AG20443 (cell line): Measurements from ENCODE around the gene PHOX2A.
A peak's percentile ranks its signal among the peaks of the same experiment; 100 is the strongest.

Experiments
- DNase-seq: peaks from one replicate; pipeline ENCODE4 v3.0.0; 2012; ENCODE audit warnings: low spot score, mixed read lengths

Gene PHOX2A

DNA sequence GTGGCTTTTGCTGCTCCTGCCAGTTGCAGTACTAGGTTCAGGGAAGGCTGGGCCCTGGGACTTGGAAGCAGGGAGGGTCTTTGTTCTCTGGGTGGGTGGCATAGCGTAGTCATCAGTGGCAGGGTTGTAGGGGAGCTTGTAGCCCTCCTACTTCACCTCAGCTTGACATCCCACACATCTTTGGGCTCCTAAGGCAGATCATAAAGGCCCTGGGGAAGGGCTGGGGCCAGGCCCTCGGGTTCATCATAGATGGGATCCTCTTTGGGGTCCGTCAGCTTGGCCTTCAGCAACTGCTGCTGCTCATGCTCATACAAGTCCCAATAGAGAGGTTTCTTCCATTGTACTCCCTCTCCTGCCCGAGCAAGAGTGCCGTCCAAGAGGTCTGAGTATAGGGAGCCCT is 6.0 kb upstream of the PHOX2A start:
- no peak for DNase-seq

DNA sequence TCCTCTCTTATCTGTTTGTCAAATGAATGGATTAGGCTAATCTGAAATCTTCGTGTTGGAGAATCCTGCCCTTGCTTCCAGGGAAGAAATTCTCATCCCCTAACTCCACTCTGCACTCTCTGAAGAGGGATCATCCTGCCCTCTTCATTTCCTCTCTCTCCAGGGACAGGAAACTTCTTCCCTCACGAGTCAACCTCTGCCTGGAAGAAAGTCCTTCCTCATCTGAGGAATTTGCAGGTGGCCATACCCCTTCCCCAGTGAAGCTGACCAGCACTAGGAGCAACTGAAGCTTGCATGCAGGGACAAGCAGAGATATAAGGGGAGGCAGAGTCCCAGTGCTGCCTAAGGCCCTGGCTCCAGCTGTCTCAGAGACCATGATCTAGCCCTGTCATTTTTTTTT is 3.6 kb upstream of the PHOX2A start:
- DNase-seq = no peak

DNA sequence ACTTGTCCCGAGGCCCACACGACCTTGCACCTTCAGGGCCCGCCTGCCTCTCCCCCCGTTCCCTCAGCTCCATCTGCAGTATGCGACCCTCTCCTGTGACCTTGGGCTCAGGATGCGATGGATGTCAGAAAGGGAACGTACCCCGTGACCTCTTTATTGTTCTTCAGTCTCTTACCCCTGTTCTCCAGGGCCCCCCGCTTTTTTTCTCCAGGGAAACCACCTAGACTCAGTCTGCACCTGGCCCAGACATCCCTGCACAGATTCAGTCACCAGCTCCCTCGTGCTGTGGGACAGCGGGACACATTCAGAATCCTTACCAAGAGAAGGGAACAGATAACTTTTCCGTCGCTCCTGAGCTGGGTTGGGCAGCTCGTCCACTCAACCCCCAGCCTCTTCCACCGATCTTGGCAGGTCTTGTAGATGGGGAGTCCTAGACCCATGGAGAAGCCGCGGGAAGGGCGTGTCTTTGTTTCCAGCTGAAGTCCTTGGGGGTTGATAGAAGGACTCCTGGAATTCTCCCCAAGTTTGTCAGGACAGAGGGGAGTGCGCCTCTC is 1.4 kb upstream of the PHOX2A start:
- DNase-seq = no peak

DNA sequence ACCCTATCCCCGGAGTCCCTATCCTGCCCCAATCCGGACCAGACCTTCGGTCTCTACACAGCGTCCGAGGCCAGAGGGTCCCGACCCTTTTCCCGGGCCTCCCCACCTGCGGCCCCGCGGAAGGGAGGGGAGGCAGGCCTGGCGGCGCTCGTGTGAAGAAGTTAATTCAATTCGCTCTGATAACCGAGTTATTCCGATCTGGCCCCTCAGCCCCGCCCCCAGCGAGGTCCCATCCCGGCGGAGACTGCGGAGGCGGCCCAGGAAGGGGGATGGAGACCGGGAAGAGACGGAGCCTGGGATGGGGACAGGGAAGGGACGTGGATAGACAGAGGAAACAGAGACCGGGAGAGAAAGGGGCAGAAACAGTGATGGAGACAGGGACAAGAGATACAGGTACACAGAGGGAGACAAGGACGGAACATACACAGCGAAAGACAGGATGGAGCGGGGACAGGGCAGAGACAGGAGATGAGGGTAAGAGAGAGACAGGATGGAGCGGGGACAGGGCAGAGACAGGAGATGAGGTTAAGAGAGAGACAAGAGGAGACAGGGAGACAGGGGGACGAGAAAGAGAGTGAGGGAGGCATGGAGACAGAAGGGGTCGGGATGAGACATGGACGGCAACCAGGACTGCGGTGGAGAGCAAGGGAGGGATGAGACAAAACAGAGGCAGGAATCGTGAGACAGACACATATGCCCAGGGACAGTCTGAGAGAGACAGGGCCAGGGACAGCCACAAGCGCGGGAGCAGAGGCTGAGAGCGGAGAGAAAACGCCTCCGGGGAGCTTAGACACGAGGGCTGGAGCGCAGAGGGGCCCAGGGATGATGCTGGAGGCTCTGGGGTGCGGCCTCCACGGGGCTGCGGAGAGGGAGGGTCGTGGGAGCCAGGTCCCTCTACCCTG is 636 bp upstream of the PHOX2A start:
- DNase-seq = no peak

DNA sequence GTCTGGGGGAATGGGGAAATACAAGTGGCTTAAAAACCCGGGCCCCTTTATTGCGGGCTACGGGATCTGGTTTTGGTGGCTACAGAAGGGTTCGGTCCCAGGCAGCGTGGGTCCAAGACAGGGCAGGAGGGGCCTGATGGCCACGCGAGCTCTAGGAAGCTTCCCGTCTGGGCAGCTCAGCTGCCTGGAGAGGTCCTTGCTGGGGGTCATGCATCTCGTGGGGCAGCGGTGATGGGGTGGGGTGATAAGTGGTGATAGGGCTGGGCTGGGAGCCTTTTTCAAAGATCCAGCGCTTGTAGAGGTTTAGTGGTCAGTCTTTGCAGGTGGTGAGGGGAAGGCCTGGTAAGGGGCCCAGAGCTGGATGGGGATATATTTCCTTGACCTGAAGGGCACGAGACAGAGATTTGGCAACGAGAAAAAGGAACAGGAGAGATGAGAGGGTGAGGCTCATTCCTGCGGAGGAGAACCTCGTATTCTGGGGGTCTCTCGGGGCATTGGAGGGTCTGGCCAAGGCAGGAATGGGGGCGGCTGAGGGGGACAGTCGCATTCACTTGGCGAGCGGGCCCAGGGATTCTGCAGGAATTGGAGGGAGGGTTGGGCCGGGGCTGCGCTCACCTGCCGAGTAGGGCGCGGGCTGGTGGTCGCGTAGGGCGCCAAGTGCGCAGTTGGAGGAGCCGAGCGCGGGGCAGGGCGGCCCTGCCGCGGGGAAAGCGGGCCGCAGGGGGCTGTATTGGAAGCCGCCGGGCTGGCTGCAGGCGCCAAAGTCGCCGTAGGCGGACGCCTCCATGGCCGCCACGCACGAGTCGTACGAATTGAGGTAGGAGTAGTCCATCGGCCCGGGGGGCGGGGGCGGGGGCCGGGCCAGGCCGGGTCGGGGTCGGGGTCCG is 560 bp downstream of the PHOX2A start:
- no peak for DNase-seq

DNA sequence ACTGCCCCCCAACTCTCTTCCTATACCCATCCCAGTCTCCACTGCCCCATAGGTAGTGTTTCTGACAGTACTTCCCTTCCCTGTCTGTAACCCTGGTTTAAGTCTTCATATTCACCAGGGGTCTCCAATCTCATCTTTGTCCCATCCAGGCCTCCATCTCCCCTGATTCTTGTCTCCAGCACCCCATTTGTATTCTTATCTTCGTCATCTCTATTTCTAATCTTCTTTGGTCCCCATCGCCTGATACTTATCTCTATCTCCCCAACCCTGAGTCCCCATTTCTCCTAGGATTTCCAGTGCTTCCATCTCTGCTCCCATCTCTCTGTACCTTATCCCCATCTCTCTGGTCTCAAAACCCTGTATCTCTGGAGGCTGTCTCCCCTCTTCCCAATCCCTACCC is 1.8 kb downstream of the PHOX2A start:
- DNase-seq = no peak

DNA sequence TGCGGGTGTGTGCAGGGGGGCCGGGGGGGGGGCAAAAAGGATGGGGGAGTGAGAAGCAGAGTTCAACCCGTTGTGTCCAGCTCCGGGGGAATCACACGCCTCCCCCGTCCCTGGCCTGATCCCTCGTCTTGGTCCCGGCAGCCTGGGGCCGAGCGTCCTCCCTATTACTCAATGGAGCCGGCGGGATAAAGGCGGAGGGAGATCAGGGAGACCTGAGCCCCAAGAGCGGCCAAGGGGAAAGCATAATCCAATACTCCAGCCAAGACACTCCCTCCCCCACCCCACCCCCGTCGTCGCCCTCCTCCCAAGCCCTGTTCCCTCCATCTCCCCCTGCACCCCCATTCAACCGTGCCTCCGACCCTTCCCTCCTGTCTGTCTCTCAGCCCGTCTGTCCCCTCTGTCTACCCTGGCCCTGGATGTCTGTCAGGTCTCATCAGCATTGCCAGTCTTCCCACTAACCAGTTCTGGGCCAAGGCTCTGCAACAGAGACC is 2.6 kb downstream of the PHOX2A start:
- DNase-seq = no peak

DNA sequence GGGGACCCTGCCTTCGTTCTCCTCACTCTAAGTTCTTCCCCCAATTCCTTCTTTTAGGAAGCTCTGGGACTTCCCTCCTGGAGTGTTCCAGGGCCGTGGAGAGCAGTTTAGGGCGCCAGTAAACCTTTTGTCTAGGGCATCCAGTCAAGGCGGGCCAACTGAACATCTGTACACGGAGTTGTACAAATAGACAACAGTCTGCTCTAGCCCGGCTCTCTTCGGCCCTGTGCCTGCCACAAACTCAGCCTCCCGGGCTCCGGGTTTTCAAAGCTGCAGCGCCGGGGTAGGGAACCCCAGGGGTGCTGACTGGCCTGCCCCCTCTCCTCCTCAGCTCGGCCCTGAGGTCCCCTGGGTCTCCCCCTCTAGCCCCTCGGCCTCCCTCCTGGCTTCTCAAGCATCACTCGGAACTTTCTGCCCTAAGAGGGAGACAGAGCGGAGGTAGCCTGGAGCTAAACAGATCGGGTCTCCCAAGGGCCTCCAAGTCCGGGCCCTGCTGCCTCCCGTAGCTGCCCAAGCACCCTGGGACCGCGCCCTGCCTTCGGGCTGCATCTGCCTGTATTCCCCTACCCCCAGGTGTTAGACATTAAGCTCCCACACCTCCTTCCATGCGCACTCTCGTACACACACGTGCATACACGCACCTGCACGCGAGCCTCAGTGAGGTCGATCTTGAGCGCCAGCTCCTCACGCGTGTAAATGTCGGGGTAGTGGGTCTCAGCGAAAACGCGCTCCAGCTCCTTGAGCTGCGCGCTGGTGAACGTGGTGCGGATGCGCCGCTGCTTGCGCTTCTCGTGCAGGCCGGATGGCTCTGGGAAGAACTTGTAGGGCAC is 3.3 kb downstream of the PHOX2A start:
- DNase-seq = peak; percentile 42

DNA sequence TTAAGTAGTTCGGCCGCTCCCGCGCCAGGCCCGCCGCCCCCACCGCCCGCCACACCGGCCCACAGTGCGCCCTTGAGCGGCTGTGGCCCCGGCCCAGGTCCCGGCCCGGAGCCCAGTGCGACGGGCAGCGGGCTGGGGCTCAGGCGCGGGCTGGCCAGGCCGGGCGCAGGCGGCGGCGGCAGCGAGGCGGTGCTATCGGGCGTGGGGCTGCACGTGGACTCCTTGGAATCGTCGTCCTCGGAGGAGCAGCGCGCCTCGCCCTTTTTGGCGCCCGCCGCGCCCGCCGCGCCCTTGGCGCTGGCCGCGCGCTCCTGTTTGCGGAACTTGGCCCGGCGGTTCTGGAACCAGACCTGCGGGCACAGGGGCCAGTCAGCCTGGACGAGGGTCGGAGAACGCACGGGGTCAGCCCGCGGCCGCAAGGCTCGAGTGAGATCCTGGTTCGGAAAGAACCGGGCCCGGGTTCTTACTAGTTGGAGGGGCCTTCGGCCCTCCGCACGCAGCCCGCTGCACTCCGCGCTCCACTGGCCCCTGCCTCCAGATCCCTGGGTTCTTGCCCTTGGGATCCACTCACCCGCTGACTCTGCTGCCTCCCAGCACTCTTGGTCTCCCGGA is 4.0 kb downstream of the PHOX2A start:
- peak; percentile 85 for DNase-seq

DNA sequence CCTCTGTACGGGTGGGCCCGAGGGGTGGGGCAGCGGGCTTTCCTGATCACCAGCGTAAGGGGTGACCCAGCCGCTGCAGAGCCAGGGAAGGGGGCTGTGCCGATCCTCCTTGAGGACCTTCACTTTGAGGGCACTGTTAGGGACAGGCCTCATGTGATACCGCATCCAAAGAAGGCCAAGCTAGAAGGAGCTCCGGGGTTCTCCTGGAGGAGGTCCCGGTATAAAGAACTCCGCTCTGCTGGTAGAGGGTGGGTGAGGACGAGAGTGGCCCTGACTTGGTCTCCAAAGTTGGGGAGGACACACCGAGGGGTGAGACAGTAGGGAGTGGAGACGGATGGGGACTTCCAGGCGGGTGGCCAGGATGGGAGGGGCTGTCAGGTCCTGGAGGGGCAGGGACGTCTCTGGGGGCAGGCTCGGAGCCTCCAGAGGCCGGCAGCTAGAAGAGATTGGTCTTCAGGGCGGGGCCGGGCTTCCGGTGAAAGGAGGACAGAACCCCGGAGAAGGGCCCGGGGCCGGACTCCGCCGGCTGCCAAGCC is 4.6 kb downstream of the PHOX2A start:
- peak; percentile 81 for DNase-seq

DNA sequence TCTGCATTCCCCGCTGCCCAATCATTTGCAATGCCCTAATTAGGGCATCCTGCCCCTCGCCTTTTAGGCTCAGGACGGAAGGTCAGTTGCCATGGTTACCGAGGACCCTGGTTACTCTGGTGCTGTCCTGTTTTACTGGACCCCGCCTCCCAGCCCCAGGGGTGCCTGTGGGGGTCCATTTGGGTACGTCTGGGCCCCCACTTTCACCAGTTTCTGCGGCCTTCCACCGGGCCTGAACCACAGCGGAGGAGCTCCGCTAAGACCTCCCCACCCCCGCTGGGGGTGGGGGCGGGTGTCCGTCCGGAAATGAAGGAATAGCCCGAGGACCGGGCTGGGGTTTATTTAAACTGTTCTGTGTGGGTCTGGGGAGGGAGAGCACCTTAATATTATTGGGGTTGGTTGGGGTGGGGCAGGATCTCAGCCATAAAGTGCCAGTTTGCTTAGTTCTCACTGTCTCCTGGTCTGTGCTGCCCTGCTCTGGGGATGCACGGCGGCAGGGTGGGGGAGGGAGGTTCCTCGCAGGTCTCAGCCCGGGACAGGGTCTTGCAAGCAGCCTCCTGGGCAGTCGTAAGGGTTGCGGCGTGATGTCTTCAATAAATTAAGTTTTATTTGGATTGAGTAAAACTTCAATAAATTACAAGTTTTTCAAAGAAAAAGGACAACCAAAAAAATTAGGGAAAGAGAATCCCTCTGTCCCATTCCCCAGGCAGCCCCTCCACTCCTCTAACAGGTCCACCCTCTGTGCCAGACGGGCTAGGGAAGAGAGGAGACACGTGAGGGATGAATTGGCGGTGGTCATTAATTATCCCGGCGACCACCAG is 5.3 kb downstream of the PHOX2A start:
- no peak for DNase-seq

DNA sequence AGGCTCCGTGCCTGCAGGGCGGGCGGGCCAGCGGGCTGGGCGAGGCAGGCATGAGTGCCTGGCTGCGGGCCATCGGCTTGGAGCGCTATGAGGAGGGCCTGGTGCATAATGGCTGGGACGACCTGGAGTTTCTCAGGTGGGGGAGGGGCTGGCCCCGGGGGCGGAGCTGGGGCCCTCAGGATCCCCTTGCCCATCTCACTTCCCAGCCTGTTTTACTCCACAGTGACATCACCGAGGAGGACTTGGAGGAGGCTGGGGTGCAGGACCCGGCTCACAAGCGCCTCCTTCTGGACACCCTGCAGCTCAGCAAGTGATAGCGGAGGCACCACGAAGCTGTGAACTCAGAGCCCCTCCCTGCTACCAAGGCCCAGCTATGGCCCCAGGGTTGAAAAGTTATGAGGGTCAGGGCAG is 5.9 kb downstream of the PHOX2A start:
- peak; percentile 89 for DNase-seq

DNA sequence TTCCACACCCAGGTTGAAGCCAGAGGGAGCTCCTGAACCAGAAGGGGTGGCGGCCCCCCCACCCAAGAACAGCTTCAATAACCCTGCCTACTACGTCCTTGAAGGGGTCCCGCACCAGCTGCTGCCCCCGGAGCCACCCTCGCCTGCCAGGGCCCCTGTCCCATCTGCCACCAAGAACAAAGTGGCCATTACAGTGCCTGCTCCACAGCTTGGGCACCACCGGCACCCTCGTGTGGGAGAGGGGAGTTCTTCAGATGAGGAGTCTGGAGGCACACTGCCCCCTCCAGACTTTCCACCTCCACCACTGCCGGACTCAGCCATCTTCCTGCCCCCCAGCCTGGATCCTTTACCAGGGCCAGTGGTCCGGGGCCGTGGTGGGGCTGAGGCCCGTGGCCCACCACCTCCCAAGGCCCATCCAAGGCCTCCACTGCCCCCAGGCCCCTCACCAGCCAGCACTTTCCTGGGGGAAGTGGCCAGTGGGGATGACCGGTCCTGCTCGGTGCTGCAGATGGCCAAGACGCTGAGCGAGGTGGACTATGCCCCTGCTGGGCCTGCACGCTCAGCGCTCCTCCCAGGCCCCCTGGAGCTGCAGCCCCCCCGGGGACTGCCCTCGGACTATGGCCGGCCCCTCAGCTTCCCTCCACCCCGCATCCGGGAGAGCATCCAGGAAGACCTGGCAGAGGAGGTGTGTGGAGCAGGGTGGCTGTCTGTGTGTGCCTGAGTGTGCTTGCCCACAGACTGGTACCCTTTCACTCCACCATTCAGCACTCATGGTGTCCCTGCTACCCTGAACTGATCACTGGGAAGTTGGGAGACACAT is 6.7 kb downstream of the PHOX2A start:
- no peak for DNase-seq

DNA sequence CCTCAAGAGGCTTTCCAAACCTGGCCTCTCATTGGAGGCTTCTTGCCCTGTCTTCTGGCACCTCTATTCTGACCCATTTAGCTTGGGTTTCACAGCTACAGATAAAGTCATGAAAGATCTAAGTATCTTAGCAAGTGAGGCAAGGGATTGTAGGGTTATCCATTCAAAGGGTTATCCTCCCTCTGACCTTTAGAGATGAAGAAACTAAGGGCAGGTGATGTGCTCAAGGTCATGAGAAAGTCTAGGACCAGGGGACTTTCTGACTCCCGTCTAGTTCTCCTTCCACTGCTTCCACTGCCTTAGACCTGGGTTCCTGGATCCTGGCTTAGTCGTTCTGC is 7.2 kb downstream of the PHOX2A start:
- DNase-seq = no peak

DNA sequence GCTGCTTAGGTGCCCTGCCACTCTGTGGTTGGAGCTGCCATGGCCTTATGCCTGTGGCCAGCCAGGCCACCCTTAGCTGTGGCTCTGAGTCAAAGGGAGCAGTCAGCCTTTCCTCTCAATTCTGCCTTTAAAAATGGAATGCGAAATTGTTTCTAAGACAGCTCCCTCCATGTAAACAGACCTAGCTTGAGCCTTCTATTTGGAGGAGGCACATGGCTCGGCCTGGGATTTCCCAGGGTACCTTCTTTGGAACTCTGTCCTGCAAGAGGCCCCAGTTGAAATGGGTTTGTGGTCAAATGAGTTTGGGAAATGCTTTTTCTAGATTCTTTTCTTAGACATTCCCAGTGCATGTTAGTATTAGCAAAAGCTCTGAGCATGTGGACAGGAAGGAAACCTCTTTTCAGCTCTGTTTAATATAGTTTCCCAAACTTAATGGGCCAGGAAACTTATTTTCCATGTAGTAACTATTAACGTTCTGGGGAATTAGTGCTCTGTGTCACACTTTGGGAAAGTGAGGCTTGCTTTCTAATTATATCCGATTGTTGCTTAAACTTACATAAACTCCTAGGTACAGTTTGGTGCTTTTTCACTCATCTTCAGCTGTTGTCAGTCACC is 7.8 kb downstream of the PHOX2A start:
- DNase-seq = no peak

DNA sequence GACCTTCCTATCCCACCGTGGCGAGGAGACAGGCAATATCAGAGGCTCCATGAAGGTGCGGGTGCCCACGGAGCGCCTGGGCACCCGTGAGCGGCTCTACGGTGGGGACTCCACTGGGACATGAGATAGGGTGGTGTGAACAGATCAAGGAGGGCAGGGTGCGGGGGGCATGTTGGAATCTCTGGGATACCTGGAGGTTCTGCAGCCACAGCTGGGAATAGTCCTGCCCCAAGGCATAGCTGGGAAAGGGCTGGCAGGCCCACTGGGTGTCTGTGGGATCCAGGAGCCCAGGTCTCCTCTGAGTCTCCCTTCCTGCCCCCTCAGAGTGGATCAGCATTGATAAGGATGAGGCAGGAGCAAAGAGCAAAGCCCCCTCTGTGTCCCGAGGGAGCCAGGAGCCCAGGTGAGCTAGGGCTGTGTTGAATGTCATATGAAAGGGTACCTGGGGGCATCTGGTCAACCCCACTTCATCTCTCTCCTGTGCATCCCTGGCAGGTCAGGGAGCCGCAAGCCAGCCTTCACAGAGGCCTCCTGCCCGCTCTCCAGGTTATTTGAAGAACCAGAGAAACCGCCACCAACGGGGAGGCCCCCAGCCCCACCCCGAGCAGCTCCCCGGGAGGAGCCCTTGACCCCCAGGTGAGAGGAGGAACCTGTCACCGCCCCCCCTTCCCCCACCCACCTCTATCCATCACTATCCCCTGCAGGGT is 8.5 kb downstream of the PHOX2A start:
- DNase-seq = no peak

DNA sequence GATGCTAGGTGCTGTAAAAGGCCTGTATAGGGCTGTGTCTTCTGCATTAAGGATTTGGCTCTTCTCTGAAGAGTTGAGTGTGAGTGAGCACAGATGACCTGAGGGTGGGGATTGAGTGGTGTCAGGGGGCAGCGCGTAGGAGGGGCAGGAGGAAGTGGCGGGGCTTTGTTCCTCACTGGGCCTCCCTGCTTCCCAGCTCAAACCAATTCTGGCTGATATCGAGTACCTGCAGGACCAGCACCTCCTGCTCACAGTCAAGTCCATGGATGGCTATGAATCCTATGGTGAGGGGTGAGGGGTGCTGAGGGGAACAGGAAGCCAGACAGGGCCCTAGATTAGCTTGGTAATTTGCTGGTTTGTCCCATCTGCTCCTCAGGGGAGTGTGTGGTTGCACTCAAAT is 9.1 kb downstream of the PHOX2A start:
- no peak for DNase-seq

DNA sequence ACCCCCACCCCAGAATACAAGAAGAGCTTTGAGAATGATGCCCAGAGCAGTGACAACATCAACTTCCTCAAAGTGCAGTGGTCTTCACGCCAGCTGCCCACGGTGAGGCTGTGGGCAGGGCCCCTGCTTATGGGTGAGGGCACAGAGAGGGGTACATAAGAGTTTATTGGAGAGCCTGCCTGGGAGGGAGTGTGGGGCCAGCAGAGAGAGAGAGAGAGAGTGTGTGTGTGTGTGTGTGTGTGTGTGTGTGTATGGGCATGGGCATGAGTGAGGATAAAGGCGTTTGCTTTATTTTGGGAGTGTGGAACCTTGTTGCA is 9.5 kb downstream of the PHOX2A start:
- no peak for DNase-seq
